ENCODE results near the gene PSAP.
A peak's percentile ranks its signal among the peaks of the same experiment; 100 is the strongest.
"Not testable (repeated sequence)": the region's sequence is repeated elsewhere in the genome, so short reads cannot be mapped to it uniquely, and the experiment has no call there.

PSAP gene

DNA sequence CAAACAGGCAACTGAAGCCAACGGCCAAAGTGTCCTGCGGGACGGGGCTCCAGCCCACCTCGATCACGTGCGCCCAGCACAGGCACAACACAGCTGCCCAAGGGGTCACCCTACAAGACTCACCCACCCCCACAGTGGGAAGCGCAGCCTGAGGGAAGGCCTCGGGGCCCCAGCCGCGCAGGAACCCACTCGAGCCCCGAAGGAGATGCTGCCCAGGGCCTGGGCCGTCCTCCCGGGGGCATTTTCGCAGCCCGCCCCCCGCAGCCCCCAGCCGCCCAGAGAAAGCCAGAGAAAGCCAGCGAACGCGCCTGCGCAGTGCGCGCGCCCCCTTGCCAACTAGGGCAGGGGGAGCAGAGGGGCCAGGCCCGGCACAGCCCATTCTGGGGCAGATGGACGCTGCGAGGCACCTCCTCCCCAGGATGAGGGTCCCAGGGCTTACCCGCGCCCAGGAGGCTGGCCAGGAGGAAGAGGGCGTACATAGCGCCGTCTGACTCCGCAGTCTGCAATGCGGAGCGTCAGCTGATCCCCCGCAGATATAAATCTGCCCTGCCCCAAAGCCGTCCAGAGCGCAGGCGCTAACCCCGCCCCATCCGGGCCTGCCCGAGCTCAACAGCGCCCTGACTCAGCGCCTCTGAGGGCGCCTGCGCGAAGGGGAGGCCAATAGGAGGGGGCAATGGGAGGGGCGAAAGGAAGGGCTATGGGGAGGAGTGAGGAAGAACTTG lies at the start of gene PSAP:
TSS of gene PSAP (minus strand) at position 509 of the 722 bp plus-strand sequence. CDS start at position 479, 30 bp downstream.
- Mint-ChIP-seq H3K36me3 (ENCODE audit: low read depth) (peaks cover 5% of the 10 kb centered on the region), H3K4me3 (peak within 1 kb of the TSS; percentile 96), H3K4me1 (ENCODE audit: low read depth) (peaks cover 53% of the 10 kb centered on the region), H3K9me3 (no peaks in the 10 kb centered on the region), H3K27me3 (no peaks in the 10 kb centered on the region), H3K27ac (peak within 1 kb of the TSS; percentile 82)

DNA sequence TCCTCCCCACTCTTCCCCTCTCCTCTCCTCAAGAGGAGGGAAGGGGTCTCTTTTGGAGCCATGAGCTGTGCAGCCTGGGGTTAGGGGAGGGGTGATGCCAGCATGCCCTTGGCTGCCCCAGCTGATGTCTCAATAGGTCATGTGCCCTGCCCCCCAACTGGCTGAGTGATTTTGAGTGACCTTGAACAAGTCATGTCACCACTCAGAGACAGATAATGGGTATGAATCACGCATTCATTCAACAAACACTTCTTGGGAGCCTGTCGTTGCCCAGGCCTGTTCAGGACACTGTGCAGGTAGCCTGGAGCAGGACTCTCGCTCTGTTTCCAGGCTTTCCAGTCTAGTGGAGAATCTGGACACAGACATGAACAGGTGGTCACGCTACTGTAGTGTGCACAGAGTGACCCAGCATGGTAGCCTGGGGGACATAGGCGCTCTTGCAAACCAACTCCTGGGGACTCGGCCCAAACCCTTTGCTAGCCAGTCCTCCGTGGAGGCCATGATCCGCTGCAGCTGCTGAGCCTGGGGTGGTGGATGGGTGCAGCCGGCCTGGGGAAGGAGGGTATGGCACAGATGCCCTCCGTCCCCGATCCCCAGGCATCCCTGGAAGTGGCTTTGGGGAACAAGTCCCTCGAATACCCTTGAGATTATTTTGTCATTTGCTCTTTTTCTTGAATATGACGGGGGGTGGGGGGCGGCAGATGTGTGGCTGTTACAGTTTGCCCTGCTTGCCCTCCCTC lies 49.6 kb upstream of the PSAP start:
- Mint-ChIP-seq H3K9me3 (no peaks in the 10 kb centered on the region), H3K4me1 (ENCODE audit: low read depth) (no peaks in the 10 kb centered on the region), H3K27ac (no peak overlapping the region)

GRCh38 chr10:71899665-71900412 lies 48.8 kb upstream of the PSAP start:
- no peak overlapping the region for H3K4me3 Mint-ChIP-seq
- no peaks in the 10 kb centered on the region for H3K9me3 Mint-ChIP-seq

More for the DNA sequence above, 49.6 kb upstream of the PSAP start:
- Mint-ChIP-seq H3K27me3 (no peaks in the 10 kb centered on the region), H3K36me3 (ENCODE audit: low read depth) (no peaks in the 10 kb centered on the region), H3K4me3 (no peak overlapping the region)

DNA sequence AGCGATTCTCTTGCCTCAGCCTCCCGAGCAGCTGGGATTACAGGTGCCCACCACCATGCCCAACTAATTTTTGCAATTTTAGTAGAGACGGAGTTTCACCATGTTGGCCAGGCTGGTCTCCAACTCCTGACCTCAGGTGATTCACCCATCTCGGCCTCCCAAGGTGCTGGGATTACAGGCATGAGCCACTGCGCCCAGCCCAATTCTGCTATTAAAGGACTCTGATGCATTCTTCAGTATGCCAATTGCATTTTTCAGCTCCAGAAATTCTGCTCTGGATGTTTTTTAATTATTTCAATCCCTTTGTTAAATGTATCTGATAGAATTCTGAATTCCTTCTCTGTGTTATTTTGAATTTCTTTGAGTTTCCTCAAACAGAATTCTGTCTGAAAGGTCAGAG lies 47.3 kb upstream of the PSAP start:
- not testable (repeated sequence) for H3K4me3 Mint-ChIP-seq; H3K27me3 Mint-ChIP-seq; H3K36me3 Mint-ChIP-seq (ENCODE audit: low read depth); H3K4me1 Mint-ChIP-seq (ENCODE audit: low read depth); H3K9me3 Mint-ChIP-seq; H3K27ac Mint-ChIP-seq

More at GRCh38 chr10:71899665-71900412, 48.8 kb upstream of the PSAP start:
- H3K27me3 Mint-ChIP-seq = no peaks in the 10 kb centered on the region
- H3K27ac Mint-ChIP-seq = no peak overlapping the region
- no peaks in the 10 kb centered on the region for H3K36me3 Mint-ChIP-seq (ENCODE audit: low read depth)
- H3K4me1 Mint-ChIP-seq (ENCODE audit: low read depth) = no peaks in the 10 kb centered on the region

- Mint-ChIP-seq H3K36me3 (ENCODE audit: low read depth) (no peaks in the 10 kb centered on the region), H3K9me3 (no peaks in the 10 kb centered on the region), H3K4me1 (ENCODE audit: low read depth) (peaks cover 9% of the 10 kb centered on the region), H3K27ac (no peak overlapping the region), H3K27me3 (no peaks in the 10 kb centered on the region), H3K4me3 (no peak overlapping the region)
These were observed 42.9 kb upstream of the PSAP start for GRCh38 chr10:71893920-71894319.

GRCh38 chr10:71893258-71893815 lies 42.3 kb upstream of the PSAP start:
- Mint-ChIP-seq H3K4me3 (no peak overlapping the region), H3K4me1 (ENCODE audit: low read depth) (peaks cover 15% of the 10 kb centered on the region), H3K27ac (no peak overlapping the region), H3K9me3 (no peaks in the 10 kb centered on the region), H3K27me3 (no peaks in the 10 kb centered on the region), H3K36me3 (ENCODE audit: low read depth) (no peaks in the 10 kb centered on the region)

- H3K9me3 Mint-ChIP-seq = no peaks in the 10 kb centered on the region
- H3K4me3 Mint-ChIP-seq = no peak overlapping the region
- H3K27ac Mint-ChIP-seq = no peak overlapping the region
- H3K36me3 Mint-ChIP-seq (ENCODE audit: low read depth) = no peaks in the 10 kb centered on the region
- H3K4me1 Mint-ChIP-seq (ENCODE audit: low read depth) = peaks cover 23% of the 10 kb centered on the region
- no peaks in the 10 kb centered on the region for H3K27me3 Mint-ChIP-seq
These were observed 40.4 kb upstream of the PSAP start for GRCh38 chr10:71891437-71891836.

DNA sequence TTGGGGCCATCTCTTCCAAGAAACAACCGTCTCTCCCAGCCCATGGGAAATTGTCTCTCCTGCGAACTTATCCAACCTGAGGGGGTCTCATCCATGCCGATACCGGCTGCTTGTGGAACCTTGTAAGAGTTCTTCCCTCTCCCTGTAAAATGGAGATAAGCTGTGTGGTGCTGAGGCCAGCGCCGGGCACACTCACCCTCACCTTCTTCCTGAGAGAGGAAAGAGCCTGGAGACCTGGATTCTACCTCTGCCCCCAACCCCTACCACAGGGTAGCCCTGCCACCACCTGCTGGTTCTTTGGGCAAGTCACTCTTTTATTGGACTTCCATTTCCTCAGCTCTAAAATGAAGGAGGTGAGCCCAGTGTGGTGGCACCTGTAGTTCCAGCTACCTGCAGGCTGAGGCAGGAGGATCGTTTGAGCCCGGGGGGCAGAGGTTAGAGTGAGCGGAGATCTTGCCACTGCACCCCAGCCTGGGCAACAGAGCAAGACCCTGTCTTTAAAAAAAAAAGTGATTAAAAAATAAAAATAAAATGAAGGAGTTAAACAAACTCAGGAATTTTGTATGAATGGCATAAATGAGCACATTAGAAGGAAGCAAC lies 38.4 kb upstream of the PSAP start:
- H3K4me3 Mint-ChIP-seq = peak overlapping the region; percentile 84
- H3K27me3 Mint-ChIP-seq = no peaks in the 10 kb centered on the region
- H3K4me1 Mint-ChIP-seq (ENCODE audit: low read depth) = peaks cover 23% of the 10 kb centered on the region
- H3K27ac Mint-ChIP-seq = peak overlapping the region; percentile 80
- no peaks in the 10 kb centered on the region for H3K36me3 Mint-ChIP-seq (ENCODE audit: low read depth)
- no peaks in the 10 kb centered on the region for H3K9me3 Mint-ChIP-seq

DNA sequence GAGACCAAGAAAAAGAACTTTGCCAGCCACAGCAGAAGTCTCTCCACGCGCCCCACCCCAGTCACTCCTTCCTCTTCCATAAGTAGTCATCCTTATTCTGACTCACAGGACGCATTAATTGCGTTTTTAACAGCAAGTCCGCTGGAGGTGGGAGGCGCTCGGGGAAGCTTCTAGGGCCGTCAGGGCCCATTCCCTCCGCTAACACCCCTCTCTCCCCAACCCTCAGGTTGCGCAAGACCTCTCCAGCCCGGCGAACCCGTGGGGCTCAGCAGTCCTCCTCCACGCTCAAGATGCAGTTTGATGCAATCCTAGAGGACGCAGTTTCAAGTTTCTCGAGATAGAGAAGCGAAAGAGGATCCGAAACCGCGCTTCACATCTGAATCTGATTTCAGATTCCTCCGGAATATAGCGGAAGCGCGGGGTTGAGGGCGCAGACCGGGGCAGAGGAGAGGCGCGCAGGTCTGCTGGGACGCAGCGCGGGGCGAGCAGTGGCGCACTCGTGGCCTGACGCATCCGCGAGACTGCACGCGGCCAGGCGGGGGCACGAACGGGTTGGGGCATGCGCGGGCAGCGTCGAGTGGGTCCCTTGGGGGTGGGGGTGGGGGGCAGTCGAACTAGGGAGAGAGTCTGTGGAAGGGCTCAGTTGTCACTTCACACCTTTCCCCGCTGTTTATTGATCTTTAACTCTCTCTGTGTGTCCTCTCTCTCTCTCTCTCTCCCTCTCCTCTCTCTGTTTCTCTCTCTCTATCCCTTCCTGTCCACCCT lies 37.8 kb upstream of the PSAP start:
- Mint-ChIP-seq H3K36me3 (ENCODE audit: low read depth) (no peaks in the 10 kb centered on the region), H3K4me3 (peak overlapping the region; percentile 84), H3K9me3 (no peaks in the 10 kb centered on the region), H3K27ac (peak overlapping the region; percentile 80), H3K27me3 (no peaks in the 10 kb centered on the region), H3K4me1 (ENCODE audit: low read depth) (peaks cover 23% of the 10 kb centered on the region)

- Mint-ChIP-seq H3K27me3 (no peaks in the 10 kb centered on the region), H3K9me3 (no peaks in the 10 kb centered on the region), H3K4me1 (ENCODE audit: low read depth) (peaks cover 27% of the 10 kb centered on the region), H3K36me3 (ENCODE audit: low read depth) (no peaks in the 10 kb centered on the region), H3K4me3 (peak overlapping the region; percentile 84), H3K27ac (peak overlapping the region; percentile 80)
These were observed 37.2 kb upstream of the PSAP start for GRCh38 chr10:71888248-71888622.

DNA sequence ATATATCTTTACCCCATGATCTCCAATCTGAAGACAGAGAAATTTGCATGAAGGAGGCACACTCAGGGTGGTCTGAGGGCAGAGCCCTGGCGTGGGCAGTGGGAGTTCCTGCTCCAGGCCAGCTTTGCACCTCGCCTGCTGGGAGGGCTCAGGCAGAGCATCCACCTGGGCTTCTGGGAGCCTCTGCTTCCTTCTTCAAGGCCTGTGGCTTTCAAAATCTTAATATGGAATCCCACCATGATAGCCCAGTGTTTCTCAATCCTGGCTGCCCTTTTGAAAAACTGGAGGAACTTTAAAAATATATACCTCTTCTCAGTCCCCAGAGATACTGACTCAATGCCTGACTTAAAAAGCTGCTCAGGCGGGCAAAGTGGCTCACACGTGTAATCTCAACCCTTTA lies 36.7 kb upstream of the PSAP start:
- no peaks in the 10 kb centered on the region for H3K27me3 Mint-ChIP-seq
- no peak overlapping the region for H3K4me3 Mint-ChIP-seq
- H3K27ac Mint-ChIP-seq = no peak overlapping the region

DNA sequence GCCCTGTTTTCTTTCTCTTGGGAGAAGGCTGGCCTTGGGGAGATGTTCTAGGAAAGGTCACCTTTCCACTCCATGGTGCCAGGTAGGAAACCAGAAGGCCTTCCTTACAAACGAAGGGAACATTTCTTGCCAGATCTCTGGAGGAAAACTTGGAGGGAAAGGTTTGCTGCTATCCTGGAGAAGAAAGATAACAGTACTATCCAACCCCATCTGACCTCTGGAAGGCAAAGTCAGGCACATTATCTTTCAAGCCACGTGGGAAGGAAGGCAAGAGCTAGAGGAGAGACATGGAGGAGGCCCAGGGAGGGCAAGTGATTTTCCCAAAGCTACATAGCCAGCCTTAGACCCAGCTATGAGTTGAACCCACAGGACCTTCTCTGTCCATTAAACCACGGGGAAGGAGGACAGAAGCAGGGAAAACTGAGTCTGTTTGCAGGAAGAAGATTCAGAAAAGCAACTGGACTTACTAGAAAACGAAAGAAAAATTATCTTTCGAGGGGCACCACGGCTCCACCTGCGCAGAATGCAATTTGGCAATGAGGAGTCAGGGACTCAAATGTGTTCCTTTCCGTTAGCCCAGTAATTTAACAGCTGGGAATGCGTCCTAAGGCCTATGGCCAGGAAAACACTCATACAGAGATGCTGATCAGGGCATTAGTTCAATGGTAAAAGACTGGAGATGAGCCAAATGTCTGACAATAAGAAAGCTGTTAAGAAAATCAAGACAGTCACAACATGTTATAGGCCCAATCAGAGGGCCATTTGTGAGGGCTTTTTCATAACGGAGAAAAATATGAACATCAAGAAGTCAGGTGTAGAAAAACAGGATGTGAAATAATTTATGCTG lies 32.0 kb upstream of the PSAP start:
- Mint-ChIP-seq H3K9me3 (no peaks in the 10 kb centered on the region), H3K36me3 (ENCODE audit: low read depth) (no peaks in the 10 kb centered on the region), H3K27me3 (no peaks in the 10 kb centered on the region), H3K27ac (no peak overlapping the region), H3K4me1 (ENCODE audit: low read depth) (peaks cover 28% of the 10 kb centered on the region), H3K4me3 (no peak overlapping the region)

More for the DNA sequence above, 36.7 kb upstream of the PSAP start:
- no peaks in the 10 kb centered on the region for H3K36me3 Mint-ChIP-seq (ENCODE audit: low read depth)
- peaks cover 32% of the 10 kb centered on the region for H3K4me1 Mint-ChIP-seq (ENCODE audit: low read depth)
- no peaks in the 10 kb centered on the region for H3K9me3 Mint-ChIP-seq

DNA sequence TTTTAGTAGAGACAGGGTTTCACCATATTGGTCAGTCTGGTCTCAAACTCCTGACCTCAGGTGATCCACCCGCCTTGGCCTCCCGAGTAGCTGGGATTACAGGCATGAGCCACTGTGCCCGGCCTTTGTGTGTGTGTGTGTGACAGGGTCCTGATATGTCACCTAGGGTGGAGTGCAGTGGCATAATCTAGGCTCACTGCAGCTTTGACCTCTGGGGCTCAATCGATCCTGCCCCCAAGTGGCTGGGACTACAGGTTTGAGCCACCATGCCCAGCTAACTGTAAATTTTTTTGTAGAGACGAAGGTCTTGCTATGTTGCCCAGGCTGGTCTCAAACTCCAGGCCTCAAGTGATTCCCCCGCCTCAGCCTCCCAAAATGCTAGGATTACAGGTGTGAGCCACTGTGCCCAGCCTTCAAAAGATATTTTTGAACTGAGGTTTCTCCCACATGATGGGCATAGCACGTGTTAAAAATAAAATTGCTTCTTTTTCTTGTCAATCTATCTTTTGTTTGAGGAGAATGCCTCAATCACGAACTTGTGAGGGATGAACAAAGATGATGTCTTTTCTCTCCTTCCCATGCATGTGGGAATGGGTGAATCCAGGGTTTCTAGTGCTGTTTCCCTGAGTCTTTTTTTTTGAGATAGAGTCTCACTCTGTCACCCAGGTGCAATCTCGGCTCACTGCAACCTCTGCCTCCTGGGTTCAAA lies 30.8 kb upstream of the PSAP start:
- Mint-ChIP-seq H3K27ac (no peak overlapping the region), H3K27me3 (no peaks in the 10 kb centered on the region), H3K36me3 (ENCODE audit: low read depth) (no peaks in the 10 kb centered on the region), H3K9me3 (no peaks in the 10 kb centered on the region), H3K4me3 (no peak overlapping the region), H3K4me1 (ENCODE audit: low read depth) (peaks cover 32% of the 10 kb centered on the region)
